Fibroblast of skin of left quadriceps (primary cell): ENCODE measurements around the gene RIPK4.

ENCODE experiments used
- DNase-seq, 2 experiments: peaks; one replicate each; pipeline ENCODE4 v3.0.0-alpha.2; 2013; ENCODE audit warnings: low read depth in 2 of 2

RIPK4 gene

GRCh38 chr21:41766883-41767605 lies at the start of gene RIPK4:
Gene RIPK4, minus strand, starts transcription at chr21:41767052. Its CDS starts 11 bp downstream, at chr21:41767041.
- no peak for DNase-seq

DNA sequence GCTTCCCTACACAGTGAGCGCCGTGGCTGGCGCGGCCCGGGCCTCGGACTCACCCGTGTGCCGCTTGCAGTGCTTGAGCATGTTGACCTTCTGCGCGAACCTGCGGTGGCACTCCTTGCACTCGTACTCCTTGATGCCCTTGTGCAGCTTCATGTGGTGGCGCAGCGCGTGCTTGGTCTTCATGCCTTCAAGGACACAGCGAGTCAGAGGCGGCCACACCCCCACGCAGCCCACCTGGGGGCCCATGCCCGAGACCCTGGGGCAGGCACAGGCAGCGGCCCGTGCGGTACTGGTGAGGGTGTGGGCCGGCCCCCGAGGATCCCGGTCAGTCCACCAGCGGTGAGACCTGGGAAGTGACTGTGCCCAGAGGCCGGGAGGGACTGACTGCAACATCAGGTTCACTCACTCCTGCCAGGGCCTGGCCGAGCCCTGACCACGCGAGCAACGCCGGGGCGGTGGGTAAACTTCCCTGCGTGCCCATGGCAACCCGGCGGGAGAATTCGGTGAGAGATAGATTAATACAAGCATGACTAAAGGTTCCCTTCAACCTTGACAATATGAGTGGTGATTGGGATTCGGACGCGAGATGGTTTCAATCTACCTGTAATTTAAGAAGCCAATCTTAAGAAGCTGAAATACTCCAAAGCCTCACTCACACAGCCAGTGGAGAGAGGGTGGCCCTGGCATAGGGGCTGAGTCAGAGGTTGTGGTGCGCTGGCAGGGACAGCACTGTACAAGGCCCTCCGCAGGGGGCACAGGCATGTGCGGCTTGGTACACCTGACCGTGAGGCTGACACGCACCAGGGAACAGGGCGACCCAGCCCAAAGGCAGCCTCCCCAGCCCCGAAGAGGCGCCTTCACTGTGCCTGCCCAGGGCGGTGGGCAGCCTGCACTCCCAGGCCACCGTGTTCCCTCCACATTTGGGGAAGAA lies 49.1 kb upstream of the RIPK4 start:
- DNase-seq: no peak

DNA sequence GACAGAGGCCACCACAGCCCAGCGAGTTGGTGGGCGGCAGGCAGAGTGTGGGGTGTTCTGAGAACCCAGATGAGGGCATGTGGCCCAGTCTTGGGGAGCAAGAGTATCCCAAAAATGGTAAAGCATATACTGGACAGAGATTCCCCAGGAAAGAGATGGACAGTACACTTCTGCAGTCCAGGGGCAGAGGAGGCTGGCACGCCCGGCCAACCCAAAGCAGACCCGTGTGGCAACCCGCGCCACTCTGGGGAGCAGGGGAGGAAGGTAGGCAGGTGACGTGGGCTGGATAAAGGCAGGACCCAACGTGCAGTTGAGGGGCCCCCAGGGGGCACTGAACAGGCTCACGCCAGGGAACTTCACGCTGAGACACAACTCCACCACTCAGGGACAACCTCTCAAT lies 46.4 kb upstream of the RIPK4 start:
- DNase-seq: no peak

DNA sequence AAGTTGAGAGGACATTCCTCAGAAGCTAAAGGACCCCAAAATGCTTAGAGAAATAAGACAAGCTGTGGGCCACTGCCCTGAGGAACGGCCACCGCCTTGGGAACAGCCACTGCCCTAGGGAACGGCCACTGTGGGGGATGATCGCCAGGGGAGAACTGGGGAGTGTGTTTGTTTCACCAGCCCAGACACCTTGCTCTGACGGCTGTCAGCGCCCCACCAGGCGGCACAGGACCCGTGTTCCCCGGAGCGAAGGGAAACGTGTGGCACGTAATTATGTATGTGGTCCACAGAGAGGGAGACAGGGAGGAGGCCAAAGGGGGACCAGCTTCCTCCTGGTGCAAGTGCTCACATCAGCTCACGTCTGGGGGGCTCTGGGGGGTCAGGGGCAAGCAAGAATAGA lies 45.8 kb upstream of the RIPK4 start:
- DNase-seq: no peak

DNA sequence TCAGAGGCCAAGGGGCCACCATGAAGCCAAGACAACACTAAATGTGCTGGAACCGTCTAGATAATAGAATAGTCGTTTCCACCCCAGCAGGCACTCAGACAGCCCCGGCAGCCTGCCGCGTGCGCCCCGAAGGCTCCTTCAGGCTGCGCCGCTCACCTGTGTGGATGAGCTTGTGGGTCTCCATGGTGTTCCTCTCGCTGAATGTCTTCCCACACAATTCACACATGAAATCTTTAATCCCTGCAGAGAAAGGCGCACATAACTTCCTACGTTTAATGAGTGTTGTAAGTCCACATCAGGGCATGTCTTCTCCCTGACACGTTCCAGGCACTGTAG lies 43.7 kb upstream of the RIPK4 start:
- DNase-seq: no peak

DNA sequence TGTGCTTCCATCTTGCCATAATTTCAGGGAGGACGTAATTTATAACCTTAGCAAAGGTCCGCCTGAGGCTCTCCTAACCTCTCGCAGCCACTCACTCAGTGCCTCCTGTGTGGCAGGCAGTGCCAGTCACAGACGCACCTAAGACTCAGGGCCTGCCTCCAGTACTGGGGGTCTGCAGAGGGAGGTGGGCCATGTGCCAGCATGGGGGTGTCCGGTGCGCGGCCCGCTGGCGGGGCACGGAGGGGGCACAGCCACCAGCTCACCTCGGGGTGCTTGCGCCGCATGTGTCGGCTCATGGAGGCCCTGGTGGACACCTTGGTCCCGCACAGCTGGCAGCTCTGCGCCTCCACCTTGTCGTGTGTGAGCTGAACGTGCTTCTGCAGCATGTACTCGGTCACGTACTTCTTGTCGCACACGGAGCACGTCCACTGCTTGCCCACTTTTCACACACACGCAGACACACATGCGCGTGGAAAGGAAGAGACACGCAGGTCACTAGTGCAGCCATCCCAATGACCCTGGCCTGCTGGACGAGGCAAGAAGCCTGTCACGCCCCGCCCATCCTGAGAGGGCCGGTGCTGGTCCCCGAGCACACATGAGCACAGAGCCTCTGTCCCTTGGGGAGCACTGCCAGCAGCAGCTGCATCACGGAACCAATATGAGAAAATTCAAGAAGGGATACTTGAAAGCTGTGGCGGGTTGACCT lies 43.2 kb upstream of the RIPK4 start:
- no peak for DNase-seq

DNA sequence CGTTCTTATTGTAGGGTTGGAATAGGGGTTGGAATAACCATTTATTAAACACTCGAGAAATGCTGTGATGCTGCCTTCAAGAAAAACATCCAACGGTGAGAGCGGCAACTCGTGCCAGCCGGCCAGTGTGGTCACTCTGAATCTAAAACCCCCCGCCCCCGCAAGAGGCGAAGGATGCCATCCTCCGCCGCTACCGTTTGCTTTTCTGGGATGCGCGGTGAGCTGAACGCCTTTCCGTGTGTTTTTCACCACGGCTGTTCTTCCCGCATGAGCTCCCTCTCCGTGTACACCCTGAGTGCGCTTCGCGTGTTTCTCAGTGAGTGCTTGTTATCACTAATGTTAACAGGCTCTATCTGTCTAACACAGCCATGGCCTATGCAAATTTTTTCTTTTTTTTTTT lies 42.0 kb upstream of the RIPK4 start:
- no peak for DNase-seq

DNA sequence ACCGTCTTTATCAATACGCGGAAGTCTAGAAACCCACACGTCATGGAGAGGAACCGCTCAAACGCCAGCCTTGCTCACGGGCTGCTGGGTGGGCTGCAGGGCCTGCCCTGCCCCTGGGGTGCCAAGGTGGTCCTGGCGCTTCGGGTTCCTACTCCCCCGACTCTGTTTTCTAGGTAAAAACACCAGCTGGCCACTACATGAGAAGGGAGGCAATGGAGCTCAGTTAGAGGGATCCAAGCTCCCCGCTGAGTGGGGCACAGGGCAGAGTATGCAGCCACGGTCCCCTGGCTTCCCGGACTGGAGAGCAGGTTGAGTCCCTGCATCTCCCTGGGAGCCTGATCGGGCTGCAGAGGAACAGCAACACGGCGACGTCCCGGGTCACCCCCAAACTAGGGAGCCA lies 41.2 kb upstream of the RIPK4 start:
- DNase-seq: no peak

DNA sequence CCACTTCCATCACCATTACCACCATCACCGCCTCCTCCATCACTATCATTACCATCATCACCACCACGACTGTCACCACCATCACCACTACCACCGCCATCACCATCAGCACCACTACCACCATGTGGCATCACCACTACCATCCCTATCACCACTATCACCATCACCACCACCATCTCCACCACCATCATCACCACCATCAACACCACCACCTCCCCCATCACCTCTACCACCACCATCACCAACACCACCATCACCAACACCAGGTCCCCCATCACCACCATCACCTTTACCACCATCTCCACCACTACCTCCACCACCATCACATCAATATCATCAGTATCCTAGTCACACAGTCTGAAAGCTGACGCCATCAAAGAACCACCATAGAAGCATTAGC lies 39.9 kb upstream of the RIPK4 start:
- DNase-seq: no peak

- DNase-seq: no peak
Measured at GRCh38 chr21:41805643-41806042, 38.8 kb upstream of the RIPK4 start.

DNA sequence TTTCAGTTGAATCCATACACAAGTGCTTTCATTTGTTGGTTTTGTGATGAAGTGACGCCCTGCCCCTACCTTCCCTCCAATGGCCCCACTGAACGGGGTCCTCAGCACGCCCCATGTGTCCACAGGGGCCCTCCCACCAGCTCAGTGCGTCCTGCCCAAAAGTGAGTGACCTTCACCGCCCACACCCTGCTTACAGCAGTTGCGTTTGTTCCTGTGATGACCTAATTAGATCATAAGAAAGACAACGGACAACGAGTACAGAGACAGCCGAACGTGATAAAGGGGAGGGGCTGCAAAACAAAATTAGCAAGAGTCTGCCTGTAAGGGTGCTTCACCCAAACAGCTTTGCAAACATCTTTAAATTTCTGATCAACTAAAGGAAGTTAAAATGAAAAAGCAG lies 38.2 kb upstream of the RIPK4 start:
- no peak for DNase-seq

- no peak for DNase-seq
Measured at GRCh38 chr21:41804381-41804780, 37.5 kb upstream of the RIPK4 start.

- no peak for DNase-seq
Measured at GRCh38 chr21:41803316-41803715, 36.5 kb upstream of the RIPK4 start.

GRCh38 chr21:41802684-41803083 lies 35.8 kb upstream of the RIPK4 start:
- no peak for DNase-seq

DNA sequence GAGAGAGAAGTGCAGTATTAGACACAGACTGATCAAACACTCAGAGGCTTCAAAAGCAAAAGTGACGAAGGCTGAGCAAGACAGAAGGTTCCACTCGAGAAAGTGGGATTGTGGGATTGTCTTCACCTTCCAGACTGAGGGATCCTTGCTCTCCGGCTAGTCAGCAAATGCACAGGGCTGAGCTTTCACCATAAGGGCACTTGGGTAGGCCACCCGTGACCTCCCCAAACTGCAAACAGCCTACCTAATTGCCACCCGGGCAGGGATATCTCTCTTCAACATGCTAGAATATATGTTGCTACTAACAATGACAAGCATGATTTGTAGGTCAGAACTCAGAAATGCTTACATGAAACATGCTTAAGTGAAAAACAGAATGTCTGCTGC lies 35.3 kb upstream of the RIPK4 start:
- no peak for DNase-seq

DNA sequence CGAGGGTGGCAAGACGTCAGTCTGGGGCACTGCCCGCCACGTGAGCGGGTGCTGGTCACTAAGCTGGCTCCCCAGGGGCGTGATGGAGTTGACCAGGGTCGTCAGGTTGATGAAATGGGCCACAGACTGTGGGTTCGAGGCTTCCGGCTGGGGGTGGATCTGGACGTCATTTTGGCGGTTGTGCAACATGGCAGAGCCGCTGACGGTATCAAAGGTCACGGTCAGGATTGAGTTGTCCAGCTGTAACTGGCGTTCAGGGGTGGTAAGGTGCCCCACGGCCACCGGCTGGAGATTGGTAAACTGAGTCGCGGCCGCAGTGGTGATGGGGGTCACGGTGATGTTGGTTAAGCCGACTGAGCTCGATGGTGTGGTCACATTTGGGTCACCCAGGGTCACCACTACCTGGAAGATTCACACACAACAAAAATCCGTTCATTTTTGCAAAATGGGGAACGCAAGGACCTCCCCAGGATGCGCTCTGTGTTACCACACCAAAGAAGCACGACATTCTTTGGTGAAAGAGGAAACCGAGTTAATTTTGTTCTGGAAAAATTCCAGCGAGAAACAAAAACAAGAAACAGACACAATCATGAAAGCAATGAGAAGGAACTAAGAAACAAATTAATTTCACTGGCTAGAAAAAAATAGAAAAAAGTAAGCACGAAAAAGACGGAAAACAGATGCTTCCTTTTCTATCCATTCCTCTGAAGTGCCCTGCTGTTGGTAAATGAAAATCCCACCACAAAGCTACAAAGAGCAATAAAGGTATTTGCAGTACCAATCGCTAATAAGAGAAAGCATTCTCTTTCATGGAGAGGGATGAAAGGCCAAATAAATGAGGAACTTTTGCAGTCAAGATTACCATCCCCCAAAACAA lies 34.7 kb upstream of the RIPK4 start:
- DNase-seq: no peak

- no peak for DNase-seq
Measured at GRCh38 chr21:41800425-41801320, 33.8 kb upstream of the RIPK4 start.

- no peak for DNase-seq
Measured at GRCh38 chr21:41799763-41800162, 32.9 kb upstream of the RIPK4 start.

DNA sequence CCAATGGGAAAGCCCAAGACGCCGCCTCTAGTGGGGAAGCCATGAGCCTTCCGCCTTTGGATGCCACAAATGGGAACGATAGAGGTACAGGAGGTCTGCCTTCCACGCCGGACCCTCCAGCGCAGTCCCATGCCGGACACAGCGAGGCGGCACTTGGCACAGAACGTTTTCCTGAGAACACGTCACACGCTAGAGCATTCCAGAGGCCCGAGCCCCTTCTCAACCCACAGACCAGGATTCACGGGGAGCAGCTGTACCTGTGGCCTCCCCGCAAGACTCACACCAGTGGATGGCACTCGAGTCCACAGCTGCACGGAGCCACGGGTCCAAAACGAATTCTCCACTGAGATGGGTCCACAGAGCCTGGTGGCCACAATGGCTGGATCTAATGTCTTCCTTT lies 31.5 kb upstream of the RIPK4 start:
- no peak for DNase-seq

DNA sequence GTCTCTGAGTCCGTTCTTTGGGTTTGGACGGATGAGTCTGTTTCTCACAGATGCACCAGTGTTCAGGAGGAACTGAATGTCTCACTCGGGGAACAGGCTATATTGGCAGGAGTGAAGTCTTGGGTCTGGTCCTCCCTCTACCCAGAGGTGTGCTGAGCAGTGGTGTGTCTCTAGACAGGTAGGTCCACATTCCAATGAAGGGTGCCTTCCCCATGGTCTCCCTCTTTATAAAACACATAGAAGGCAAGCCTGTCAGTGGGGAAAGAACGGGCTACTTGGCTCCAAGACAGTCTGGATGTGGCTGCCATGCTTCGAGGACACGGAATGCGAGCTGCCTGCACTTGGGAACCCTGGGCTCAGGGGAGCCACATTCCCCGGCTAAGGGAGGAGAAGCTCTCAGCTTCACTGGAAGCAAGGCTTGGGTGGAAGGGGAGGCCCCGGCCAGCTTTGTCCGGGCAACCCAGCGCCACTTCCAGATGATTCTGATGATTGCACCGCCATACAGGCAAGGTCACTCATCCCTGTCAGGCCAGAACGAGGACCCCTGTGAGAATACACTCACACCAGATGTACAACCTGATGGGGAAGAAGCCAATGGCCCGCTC lies 29.7 kb upstream of the RIPK4 start:
- no peak for DNase-seq
